CD4-positive, alpha-beta T cell treated with Interleukin-6 at 100 ng/mL for 8 hours (primary cell): ENCODE measurements around the gene SLC51A.

ENCODE experiments used
- DNase-seq: peaks from one replicate; pipeline ENCODE4 v3.0.0-alpha.2; 2020; ENCODE audit warnings: mixed read lengths, low spot score

SLC51A gene

DNA sequence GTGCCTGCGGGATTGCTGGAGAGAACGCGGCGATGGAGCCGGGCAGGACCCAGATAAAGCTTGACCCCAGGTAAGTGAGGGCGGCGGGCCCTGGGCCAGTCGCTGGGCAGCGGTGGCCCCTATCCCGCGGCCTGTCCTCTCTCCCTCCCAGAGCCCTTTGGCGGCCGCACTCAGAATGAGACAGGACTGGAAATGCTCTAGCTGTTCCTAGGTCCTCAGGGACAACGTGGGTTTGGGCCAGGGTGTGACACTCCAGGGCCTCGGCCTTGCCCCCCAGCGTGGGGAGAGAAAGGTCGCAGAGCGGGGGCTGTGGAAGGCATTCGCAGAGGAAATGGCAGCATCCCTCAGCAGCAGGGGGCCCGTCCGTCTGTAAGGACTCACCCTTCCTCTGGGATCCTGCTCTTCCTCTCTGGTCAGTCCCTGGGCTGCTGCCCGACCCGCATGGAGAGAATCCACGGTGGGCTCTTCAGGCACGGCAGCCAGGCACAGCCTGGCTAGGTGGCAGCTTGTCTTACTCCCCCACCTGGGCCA is 412 bp downstream of the SLC51A start:
- DNase-seq = no peak

DNA sequence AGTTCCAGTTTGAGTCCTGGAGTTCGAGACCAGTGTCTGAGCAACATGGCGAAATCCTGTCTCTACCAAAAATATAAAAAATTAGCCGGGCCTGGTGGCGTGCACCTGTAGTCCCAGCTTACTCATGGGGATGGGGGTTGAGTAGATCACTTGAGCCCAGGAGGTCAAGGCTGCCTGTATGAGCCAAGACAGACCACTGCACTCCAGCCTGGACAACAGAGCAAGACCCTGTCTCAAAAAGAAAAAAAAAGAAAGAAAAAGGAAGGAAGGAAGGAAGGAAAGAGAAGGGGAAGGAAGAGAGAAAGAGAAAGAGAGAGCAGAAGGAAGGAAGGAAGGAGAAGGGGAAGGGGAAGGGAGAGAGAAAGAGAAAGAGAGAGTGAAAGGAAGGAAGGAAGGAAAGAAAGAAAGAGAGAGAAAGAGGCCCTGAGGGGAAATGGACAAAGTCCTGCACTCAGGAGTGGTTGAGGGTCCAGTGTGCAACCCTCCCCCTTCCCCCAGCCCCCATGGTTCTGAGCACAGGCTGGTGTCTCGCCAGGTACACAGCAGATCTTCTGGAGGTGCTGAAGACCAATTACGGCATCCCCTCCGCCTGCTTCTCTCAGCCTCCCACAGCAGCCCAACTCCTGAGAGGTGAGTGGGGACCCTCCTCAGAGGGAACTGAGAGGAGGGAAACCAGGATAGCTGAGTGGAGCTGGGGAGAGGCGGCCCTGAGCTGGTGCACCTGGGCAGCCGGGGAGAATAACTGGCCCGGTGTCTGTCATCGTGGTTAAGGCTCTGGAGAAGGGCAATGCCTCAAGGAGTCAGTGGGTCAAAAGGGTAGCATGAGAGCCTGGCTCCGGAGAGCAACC is 1.2 kb downstream of the SLC51A start:
- DNase-seq = no peak

DNA sequence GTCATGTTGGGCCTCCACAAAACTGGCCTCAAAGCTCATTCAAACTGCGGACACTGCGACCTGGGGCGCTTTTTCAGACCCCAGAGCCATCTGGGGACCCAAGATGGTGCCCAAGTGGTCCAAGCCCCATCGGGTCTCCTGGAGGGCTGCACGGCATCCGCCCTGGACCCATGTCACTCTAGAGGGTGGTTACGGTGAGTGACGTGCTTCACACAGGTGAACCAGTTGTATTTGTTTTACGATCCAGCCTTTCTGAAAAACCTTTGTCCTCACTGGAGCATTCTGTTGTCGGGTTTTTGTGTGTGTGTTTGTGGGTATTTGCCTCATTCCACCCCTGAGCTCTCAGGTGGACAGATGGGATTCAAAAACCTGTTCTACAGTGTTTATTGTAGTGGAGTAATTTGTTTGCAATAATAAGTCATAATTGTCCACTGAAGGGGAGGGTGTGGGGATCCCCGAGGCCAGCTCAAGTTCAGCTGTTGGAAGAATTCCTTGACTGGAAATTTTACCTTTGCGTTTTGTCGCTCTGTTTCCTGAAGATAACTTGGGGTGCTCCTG is 1.9 kb downstream of the SLC51A start:
- no peak for DNase-seq

DNA sequence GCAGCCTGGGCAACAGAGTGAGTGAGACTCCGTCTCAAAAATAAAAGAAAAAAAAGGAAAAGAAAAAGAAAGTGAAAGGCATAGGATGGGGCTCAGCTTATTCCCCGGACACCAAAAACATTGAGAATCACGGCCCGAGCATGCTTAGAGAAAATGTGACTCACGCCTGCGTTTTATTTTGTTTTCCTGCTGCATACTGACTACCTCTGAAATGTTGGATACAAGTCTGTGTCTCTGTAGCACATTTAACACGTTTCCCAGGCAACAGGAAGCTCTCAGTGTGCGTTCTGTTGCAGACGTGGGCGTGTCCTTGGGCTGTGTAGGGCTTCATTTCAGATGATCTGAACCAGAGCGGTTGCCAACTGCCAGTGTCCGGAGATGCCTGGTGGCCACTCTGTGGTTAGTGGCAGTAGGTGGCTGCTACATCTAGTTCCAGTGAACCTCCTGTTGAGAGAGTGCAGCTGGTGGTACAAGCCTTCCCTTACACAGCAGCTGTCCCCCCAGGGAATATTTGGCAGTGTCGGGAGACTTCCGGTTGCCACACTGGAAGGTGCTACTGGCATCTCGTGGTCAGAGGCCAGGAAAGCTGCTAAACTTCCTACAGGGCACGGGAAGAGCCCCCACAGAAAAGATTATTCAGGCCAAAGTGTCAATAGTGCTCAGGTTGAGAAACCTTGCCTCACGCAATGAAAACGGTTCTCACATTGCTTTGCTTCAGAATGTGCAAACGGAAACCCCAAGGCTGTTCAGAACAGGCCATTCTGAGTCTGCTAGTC is 3.0 kb downstream of the SLC51A start:
- peak; percentile 68 for DNase-seq

DNA sequence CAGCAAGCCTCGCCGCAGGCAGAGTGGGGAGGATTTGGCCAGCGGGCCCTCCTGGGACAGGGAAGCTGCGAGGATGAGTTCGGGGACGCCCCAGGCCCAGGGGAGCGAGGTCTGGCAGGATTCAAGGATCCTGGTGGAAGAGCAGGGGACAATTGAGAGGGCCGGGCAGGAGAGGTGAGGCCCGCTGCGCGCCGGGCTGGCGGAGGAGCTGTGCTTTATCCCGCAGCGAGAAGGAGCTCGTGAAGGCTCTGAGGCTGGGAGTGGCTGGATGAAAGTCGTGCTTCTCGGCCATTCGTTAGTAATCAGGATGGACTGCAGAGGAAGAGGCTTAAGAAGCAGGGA is 3.6 kb downstream of the SLC51A start:
- DNase-seq = no peak

DNA sequence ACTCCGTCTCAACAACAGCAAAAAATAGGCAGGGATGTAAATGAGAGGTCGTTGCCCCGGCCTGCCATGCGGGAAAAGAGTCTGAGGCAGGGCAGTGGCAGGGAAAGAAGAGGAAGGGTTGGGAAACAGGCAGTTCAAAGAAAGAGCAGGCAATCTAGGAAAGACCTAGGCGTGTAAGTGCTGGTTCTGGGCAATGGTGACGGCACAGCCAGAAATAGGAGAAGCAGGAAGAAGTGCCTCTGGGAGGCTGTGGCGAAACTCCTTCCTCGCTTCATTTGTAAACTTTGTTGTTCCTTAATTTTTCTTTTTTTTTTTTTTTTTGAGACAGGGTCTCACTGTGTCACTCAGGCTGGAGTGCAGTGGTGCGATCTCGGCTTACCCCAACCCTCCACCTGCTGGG is 4.3 kb downstream of the SLC51A start:
- DNase-seq = no peak

DNA sequence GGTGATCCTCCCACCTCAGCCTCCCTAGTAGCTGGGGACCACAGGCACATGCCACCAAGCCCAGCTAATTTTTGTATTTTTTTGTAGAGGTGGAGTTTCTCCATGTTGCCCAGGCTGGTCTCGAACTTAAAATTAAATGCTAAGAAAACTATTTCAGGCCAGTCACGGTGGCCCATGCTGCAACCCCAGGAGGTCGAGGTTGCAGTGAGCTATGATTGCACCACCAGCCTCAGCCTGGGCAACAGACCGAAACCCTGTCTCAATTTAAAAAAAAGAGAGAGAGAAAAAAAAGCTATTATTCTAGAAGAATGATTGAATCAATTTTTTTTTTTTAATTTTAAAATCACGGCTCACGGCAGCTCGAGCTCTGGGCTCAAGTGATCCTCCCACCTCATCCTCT is 4.7 kb downstream of the SLC51A start:
- DNase-seq = no peak

DNA sequence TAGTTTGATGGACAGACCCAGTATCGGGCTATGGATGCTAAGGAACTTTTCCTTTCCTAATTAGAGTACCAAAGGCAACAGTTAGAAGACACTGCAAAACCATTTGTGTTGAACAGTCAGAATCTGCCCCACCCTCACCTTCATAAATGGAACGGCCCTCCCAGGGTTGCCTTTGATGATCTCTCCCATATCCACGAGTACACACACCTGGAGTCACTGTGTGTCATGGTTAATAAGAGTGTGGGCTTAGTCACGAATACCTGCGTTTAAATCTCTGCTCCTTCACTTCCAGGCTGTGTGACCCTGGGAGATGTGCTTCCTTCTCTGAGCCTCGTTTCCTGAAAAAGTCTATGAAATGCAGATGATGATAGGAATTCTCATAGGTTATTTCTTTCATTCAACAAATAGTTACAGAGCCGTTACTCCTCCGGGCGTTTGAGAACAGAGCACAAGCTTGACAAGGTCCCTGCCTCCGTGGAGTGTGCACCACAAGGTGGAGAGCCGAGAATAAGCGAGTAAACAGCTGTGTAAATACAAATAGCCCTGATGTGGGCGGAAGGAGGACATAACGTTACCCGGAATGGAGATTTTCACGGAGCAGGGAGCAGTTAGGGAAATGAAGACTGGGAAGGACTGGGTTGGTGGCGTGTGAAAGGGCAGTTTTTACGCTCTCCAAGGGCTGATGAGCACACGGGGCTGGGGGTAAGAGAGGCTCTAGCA is 6.7 kb downstream of the SLC51A start:
- DNase-seq = no peak

DNA sequence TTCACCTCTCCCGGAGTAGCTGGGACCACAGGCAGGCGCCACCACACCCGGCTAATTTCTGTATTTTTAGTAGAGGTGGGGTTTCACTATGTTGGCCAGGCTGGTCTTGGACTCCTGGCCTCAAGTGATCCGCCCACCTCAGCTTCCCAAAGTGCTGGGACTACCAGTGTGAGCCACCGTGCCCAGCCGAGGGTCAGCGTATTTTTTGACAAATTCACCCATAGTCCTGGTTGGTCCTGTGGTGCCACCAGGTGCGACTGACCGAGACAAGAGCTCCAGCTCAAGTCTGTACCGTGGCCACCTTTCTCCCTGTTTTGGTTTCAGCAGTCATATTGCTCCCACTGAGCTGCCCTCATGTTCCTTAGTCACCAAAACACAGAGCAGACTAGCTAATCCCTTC is 8.8 kb downstream of the SLC51A start:
- DNase-seq = no peak

DNA sequence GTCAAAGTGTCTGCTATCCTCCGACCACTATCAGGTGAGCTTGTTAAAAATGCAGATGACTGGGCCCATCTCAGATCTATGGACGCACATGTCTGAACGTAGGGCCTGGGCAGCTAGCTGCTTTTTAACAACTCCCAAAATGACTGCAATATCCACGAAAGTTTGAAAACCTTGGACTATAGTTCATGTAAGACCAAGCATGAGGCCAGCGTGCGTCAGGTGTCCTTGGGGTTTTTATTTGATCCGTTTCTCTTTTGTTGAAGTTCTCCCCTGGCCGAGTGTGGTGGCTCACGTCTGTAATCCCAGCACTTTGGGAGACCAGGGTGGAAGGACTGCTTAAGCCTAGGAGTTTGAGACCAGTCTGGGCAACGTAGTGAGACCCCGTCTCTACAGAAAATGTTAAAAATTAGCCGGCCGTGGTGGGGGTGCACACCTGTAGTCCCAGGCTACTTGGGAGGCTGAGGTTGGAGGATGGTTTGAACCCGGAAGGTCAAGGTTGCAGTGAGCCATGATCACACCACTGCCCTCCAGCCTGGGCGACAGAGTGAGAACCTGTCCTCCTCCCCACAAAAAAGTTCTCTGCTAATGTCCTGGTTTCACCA is 9.5 kb downstream of the SLC51A start:
- DNase-seq = no peak

DNA sequence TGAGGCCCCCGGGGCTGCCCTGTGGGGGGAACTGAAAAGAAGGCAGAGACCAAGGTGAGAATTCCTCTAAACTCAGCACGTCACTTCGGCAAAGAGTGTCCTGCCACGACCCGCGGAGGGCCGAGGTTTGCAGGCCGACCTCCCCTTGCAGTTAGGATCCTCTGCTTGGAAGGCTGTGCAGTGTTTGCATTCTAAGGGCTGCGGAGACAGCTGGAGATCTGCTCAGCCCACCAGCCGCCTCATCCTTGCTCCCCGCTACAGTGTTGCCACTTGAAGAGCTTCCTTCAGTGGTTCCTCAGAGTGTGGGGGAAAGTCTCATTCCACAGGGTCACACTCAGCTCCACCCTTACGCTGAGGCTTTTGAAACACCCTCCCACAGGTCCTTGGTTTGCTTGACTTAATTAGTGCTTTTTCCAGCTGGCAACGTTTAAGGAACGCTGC is 10.8 kb downstream of the SLC51A start:
- DNase-seq = no peak

DNA sequence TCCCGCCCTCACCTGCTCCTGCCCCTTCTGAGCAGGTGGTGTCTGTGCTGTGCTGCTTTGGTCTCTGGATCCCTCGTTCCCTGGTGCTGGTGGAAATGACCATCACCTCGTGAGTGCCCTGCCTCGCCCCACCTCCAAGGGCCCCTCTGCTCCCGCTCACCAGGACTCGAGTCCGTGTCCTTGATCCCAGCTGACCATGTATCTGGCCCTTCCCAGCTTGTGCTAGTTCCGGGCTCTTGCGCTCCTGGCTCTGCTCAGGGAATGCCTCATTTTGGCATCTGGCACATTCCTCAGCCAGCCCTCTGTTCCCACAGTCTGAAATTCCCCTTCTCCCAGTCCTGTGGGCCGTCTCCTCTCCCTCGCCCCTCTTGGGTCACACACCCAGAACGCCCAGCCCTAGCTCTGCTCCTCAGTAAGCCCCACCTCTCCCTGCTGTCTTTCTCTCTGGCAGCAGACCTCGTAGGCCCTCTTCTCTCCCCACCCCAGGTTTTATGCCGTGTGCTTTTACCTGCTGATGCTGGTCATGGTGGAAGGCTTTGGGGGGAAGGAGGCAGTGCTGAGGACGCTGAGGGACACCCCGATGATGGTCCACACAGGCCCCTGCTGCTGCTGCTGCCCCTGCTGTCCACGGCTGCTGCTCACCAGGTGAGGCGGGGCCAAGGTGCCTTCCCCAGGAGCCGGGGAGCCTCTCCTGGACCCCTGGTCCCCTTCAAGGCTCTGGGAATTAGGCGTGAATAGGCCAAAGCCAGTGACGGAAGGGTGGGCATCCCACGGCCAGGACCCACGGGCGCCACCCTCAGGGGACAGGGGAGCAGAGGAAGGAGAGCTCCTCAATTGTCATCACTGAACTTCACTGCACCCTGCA is 11.5 kb downstream of the SLC51A start:
- DNase-seq = no peak

DNA sequence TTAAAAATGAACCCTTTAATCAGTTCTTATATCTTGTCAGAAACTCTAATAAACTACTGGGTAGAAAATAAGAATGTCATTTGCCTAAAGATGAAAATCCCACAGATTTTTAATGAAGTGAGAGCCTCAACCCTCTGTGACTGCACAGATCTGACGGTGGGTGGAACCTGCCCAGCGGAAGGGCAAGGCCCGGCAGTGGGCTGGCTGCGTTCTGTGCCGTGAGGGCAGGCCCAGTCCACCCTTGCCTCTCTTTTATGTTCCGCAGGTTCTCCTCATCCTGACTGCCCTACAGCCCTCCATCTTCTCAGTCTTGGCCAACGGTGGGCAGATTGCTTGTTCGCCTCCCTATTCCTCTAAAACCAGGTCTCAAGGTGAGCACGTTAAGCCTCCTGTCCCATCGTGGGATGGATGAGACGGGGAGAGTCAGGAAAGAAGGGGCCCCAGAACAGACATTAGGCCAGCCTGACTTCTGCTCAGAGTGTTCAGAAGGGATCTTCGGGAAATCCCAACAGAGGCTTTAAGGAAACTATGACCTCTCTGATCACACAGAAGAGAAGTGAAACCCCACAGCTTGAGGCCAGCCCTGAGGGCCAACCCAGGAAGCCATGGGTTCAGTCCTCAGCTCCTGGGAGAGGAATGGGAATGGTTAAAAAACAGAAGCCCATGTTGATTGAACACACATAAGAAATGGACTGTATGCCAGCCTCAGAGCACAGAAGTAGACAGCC is 16.0 kb downstream of the SLC51A start:
- no peak for DNase-seq

DNA sequence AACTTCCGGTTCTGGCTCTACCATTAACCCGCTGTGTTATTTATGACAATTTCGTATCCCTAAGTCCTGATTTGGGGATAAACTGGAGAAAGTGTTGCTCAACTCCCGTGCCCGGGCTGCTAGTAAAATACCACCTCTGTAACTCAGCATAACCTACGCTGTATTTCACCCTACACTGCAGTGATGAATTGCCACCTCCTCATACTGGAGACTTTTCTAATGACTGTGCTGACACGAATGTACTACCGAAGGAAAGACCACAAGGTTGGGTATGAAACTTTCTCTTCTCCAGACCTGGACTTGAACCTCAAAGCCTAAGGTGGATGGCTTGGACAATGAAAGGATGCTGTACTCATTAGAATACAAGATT is 16.5 kb downstream of the SLC51A start:
- no peak for DNase-seq

DNA sequence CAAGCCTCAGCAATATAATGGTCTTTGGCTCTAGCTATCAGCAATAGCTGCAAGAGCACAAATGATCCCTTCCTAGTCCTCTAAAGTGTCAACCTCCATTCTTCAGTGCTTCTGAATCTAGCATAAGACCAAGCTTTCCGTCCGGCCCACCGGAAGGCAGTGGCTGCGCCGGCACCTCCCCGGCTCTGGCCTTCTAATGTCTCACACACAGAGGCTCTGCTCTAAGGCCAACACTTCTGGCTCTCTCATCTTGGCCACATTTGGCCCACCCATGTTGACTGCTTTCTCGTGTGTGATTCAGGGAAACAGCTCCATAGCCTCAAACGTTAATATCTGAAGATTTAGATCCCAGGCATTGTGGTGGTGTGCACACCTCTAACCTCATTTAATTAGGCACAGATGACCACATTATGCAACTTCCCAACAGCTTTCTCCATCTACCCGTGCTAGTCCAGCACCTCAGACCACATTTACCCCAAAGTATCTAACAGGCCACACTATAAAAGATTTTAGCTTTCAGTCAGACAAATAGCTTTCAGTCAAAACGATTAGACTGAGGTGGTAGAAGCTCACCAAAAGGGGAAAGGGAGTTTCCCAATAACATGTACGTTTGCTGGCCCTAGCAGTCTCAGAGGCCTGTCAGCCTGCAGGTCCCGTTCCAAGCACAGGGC is 19.3 kb downstream of the SLC51A start:
- no peak for DNase-seq

DNA sequence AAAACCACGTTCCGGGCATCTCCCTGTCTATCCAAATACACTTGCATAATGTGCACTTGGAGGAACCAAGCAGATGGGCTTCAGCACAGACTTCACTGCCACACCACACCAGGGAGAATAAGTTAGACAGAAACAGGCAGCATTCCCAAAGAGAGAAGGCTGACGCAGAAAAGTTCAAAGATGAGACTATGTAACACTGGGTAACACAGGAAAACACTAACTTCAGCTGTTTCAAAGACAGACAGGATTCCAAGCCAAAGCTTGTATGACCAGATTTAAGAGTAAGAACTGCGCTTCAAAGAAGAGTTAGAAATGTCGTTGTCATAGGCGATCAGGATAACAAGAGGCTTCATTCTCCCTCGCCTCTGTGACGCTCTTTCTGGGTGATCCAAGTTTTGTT is 19.9 kb downstream of the SLC51A start:
- no peak for DNase-seq

DNA sequence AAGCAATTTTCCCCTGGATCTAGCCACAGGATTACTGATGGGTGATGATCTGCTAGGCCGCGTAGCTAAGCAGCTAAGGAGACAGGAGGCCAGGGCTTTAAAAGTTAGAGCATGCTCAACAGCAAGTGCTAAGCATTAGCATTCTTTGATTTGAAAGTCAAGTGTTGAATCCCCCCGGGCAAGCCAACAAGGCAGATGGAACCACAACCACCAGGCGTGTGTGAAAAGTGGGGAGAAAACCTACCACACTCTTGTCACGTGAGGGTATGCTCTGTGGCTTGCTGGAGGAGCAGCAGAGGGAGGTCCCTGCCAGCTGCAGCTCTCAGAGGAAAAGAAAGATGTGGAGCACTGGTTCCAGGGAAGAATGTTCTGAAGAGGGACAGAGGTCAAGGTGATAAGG is 20.9 kb downstream of the SLC51A start:
- DNase-seq = no peak

DNA sequence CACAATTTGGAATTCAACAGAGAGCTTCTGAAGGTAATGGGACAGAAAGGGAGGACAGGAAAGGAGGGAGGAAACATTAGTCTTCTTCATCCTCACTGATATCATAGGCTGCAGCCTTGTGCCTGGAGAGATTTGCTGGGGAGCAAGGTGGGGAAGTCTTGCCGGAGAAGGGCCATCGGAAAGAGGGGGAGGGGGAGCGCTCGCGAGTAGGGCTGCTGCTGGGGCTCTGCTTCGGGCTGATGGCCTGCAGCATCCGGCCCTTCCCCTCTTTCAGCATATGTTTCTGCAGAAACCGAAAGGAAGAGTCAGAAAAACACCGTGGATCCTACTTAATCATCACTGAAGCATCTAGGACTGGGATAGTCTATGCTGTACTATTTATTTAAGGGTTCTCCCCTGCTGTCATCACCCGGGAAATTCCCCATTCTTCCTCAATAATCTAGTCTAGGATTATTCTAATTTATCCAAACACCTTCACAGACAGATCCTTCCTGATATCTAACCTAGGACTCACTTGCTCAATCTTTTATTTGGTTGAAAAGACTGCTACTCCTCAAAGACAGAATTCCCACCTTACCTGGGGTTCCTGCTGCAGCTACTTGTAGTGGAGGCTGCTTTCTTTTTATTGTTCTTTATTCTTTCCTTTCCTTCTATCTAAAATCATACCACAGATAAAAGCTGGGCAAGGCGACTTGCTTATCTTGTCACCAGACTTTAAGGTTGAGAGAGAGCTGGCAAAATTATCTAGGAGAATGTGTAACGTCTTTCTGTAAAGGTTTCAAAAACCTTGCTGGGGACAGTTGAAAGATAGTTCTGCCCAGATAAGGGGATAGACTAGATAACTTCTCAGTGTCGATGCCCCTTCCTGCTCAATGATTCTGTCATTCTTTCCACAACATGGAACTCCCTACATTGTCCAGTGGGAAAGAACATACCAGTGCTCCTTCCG is 22.6 kb downstream of the SLC51A start:
- no peak for DNase-seq

DNA sequence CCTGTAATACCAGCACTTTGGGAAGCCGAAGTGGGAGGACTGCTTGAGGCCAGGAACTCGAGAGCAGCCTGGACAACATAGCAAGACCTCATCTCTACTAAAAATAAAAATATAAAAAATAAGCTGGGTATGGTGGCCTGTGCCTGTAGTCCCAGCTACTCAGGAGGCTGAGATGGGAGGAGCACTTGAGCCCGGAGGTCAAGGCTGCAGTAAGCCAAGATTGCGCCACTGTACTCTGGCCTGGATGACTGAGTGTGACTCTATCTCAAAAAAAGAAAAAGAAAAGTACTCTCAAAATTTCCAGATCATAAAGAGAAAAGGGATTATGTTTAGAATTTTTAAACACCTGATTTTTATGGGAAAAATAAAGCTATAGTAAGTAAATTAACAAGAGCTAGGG is 24.1 kb downstream of the SLC51A start:
- no peak for DNase-seq
